ENCODE data around the gene TTC3.

TTC3 gene

GRCh38 chr21:37186983-37187382, 113.9 kb downstream of the TTC3 start:
- no peak overlapping the region for H3K4me3 ChIP-seq (replicated peaks; ENCODE audit: insufficient read depth, low read length)
- TF ChIP-seq CTCF (IDR thresholded peaks at IDR 0.05; ENCODE audit: insufficient read depth, low read length) = no peak
- TF ChIP-seq POLR2AphosphoS5 (IDR thresholded peaks at IDR 0.05; ENCODE audit: low read depth) = no peak
- TF ChIP-seq SPI1 (IDR thresholded peaks at IDR 0.05; ENCODE audit: borderline replicate concordance, low read depth) = no peak
- no peak for TF ChIP-seq REST (IDR thresholded peaks at IDR 0.05; ENCODE audit: insufficient replicate concordance, low read depth)
- no peak overlapping the region for H3K27ac ChIP-seq (replicated peaks)
- H3K27me3 ChIP-seq (ENCODE audit: insufficient read depth, poor library complexity, severe bottlenecking) = no peaks in the 10 kb centered on the region
- no peak for DNase-seq (ENCODE audit: low read depth in 1 of 2, low spot score in 1 of 2)

- no peaks in the 10 kb centered on the region for H3K27me3 ChIP-seq (ENCODE audit: insufficient read depth, poor library complexity, severe bottlenecking)
- H3K4me3 ChIP-seq (replicated peaks; ENCODE audit: insufficient read depth, low read length) = no peak overlapping the region
- TF ChIP-seq GABPA (IDR thresholded peaks at IDR 0.05; ENCODE audit: low read depth) (no peak), CTCF (IDR thresholded peaks at IDR 0.05; ENCODE audit: insufficient read depth, low read length) (no peak), SPI1 (IDR thresholded peaks at IDR 0.05; ENCODE audit: borderline replicate concordance, low read depth) (no peak), POLR2AphosphoS5 (IDR thresholded peaks at IDR 0.05; ENCODE audit: low read depth) (no peak), REST (IDR thresholded peaks at IDR 0.05; ENCODE audit: insufficient replicate concordance, low read depth) (no peak)
- H3K27ac ChIP-seq (replicated peaks) = no peak overlapping the region
- DNase-seq (ENCODE audit: low read depth in 1 of 2, low spot score in 1 of 2) = no peak
Observed at GRCh38 chr21:37188825-37189224, 115.8 kb downstream of the TTC3 start.

GRCh38 chr21:37192019-37192418, 119.0 kb downstream of the TTC3 start:
- Histone ChIP-seq H3K4me3 (replicated peaks; ENCODE audit: insufficient read depth, low read length) (no peak overlapping the region), H3K27me3 (ENCODE audit: insufficient read depth, poor library complexity, severe bottlenecking) (no peaks in the 10 kb centered on the region), H3K27ac (replicated peaks) (no peak overlapping the region)
- no peak for DNase-seq (ENCODE audit: low read depth in 1 of 2, low spot score in 1 of 2)
- TF ChIP-seq CTCF (IDR thresholded peaks at IDR 0.05; ENCODE audit: insufficient read depth, low read length) = no peak
- TF ChIP-seq GABPA (IDR thresholded peaks at IDR 0.05; ENCODE audit: low read depth) = no peak
- TF ChIP-seq REST (IDR thresholded peaks at IDR 0.05; ENCODE audit: insufficient replicate concordance, low read depth) = no peak
- no peak for TF ChIP-seq POLR2AphosphoS5 (IDR thresholded peaks at IDR 0.05; ENCODE audit: low read depth)
- no peak for TF ChIP-seq SPI1 (IDR thresholded peaks at IDR 0.05; ENCODE audit: borderline replicate concordance, low read depth)

Data from HL-60 (cell line).